Bronchial epithelial cell (primary cell): Measurements from ENCODE around the gene MYBPH. TPM values are rescaled to one million over a fixed set of nuclear protein-coding genes. Genes with fewer than 3 reads are reported as not detected.

Experiments used
- DNase-seq: peaks from one replicate; pipeline ENCODE4 v3.0.0-alpha.2; 2010; ENCODE audit warnings: low read depth
- FAIRE-seq: peaks from 2 replicates; lab custom pipeline; 2011; peaks lifted over from hg19 to GRCh38; lab: Jason Lieb, UNC
- H3K27me3 ChIP-seq: 2 replicates; pipeline ENCODE4 v1.5.1; 2011; ENCODE audit warnings: low read length; ENCODE audit not compliant: control insufficient read depth, insufficient read depth
- H3K36me3 ChIP-seq: 2 replicates; pipeline ENCODE4 v1.5.1; 2011; ENCODE audit warnings: low read length; ENCODE audit not compliant: control insufficient read depth, insufficient read depth
- H3K4me3 ChIP-seq: 2 replicates; pipeline ENCODE4 v1.5.1; 2011; ENCODE audit warnings: mild to moderate bottlenecking, low read depth, low read length, control low read depth
- CTCF ChIP-seq: IDR thresholded peaks from 2 replicates; pipeline ENCODE4 v1.5.1; 2011; ENCODE audit warnings: mild to moderate bottlenecking, moderate library complexity, low read length, control low read depth, inconsistent platforms; ENCODE audit not compliant: insufficient read depth, severe bottlenecking
- total RNA-seq: library from RNA; depleted of rRNA; stranded (reverse); fragments of >200 nt; gene quantifications from 2 replicates; pipeline ENCODE4 v1.2.1, GENCODE V29; 2014

Gene MYBPH
- total RNA-seq, 1 donor from 2014 or later: not detected

- TF ChIP-seq CTCF: no peak
- DNase-seq: no peak
- no peaks in the 10 kb centered on the region for H3K27me3 ChIP-seq
- H3K36me3 ChIP-seq: no peaks in the 10 kb centered on the region
- no peak overlapping the region for H3K4me3 ChIP-seq
- no peak for FAIRE-seq
These were observed 10.0 kb upstream of the MYBPH start for GRCh38 chr1:203185585-203185984.

GRCh38 chr1:203185061-203185461 lies 9.4 kb upstream of the MYBPH start:
- no peak for TF ChIP-seq CTCF
- H3K4me3 ChIP-seq: no peak overlapping the region
- FAIRE-seq (no peak), DNase-seq (no peak)
- H3K27me3 ChIP-seq: no peaks in the 10 kb centered on the region
- H3K36me3 ChIP-seq: no peaks in the 10 kb centered on the region

DNA sequence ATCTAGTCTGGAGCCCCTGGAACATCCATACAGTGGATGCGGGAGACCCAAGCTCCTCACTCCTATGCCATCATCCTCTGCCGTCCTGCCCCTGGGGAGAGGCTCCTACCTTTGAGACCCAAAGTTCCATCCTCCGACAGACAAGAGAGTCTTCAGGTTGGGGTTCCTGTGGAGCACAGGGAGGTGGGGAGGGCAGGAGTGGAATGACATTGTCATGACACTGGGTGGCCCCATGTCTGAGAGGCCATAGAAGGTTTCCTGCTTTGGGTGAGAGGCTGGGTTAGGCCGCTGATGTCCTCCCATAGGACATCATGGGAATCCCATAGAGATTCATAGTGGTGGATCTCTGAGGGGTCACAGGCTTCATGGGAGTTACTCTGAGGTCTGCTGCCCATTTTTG lies 8.8 kb upstream of the MYBPH start:
- no peaks in the 10 kb centered on the region for H3K27me3 ChIP-seq
- no peak overlapping the region for H3K4me3 ChIP-seq
- TF ChIP-seq CTCF: no peak
- FAIRE-seq (no peak), DNase-seq (no peak)
- H3K36me3 ChIP-seq: no peaks in the 10 kb centered on the region

- FAIRE-seq (no peak), DNase-seq (no peak)
- no peaks in the 10 kb centered on the region for H3K27me3 ChIP-seq
- no peak overlapping the region for H3K4me3 ChIP-seq
- no peaks in the 10 kb centered on the region for H3K36me3 ChIP-seq
- TF ChIP-seq CTCF: no peak
These were observed 8.2 kb upstream of the MYBPH start for GRCh38 chr1:203183828-203184227.

GRCh38 chr1:203182387-203182953 lies 6.8 kb upstream of the MYBPH start:
- H3K4me3 ChIP-seq: no peak overlapping the region
- DNase-seq: no peak
- H3K27me3 ChIP-seq: no peaks in the 10 kb centered on the region
- no peak for TF ChIP-seq CTCF
- FAIRE-seq: no peak
- H3K36me3 ChIP-seq: no peaks in the 10 kb centered on the region
